B cell (primary cell): ENCODE measurements around the gene ZNF787.

Experiments
- EZH2 ChIP-seq: IDR thresholded peaks from 2 replicates; pipeline ENCODE4 v1.6.1; 2012; ENCODE audit warnings: borderline replicate concordance, low read depth, mild to moderate bottlenecking, moderate library complexity, low read length; ENCODE audit not compliant: insufficient read depth, poor library complexity, severe bottlenecking
- TF ChIP-seq, protein P1 (sequence below): fragments of 200-600 bp; IDR thresholded peaks from one replicate; pipeline ENCODE4 v1.8.0; 2022; ENCODE audit warnings: antibody characterized with exemption, mild to moderate bottlenecking

GRCh38 chr19:56137405-56137804 lies 16.3 kb upstream of the ZNF787 start:
- TF ChIP-seq, protein P1, sequence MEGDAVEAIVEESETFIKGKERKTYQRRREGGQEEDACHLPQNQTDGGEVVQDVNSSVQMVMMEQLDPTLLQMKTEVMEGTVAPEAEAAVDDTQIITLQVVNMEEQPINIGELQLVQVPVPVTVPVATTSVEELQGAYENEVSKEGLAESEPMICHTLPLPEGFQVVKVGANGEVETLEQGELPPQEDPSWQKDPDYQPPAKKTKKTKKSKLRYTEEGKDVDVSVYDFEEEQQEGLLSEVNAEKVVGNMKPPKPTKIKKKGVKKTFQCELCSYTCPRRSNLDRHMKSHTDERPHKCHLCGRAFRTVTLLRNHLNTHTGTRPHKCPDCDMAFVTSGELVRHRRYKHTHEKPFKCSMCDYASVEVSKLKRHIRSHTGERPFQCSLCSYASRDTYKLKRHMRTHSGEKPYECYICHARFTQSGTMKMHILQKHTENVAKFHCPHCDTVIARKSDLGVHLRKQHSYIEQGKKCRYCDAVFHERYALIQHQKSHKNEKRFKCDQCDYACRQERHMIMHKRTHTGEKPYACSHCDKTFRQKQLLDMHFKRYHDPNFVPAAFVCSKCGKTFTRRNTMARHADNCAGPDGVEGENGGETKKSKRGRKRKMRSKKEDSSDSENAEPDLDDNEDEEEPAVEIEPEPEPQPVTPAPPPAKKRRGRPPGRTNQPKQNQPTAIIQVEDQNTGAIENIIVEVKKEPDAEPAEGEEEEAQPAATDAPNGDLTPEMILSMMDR: no peak
- TF ChIP-seq EZH2: no peak
